ENCODE results near the gene RCOR1. TPM values are rescaled to one million over a fixed set of nuclear protein-coding genes. Genes with fewer than 3 reads are reported as not detected.
A peak's percentile ranks its signal among the peaks of the same experiment; 100 is the strongest.

RCOR1 gene
- total RNA-seq, 1 experiment from 2014 or later, result 34.1 TPM

- WGBS (ENCODE audit: extremely low coverage, insufficient read length, low lambda C conversion rate), result no CpG with 5 or more reads among the region's 2 CpGs
- H3K4me1 Mint-ChIP-seq, result peaks cover 39 to 40% of the 10 kb centered on the region in 2 experiments
- Histone ChIP-seq H3T11ph (ENCODE audit: low read length) (no peak overlapping the region), H3K23ac (ENCODE audit: insufficient read length, low read depth, low read length) (no peak overlapping the region), H2AFZ (ENCODE audit: low read length) (no peak overlapping the region), H2BK5ac (ENCODE audit: insufficient read length, low read length) (no peak overlapping the region), H4K20me1 (ENCODE audit: control insufficient read depth, insufficient read depth, insufficient read length) (no peaks in the 10 kb centered on the region), H2BK12ac (ENCODE audit: insufficient read length, low read depth, low read length) (no peak overlapping the region), H3K18ac (ENCODE audit: insufficient read length, low read depth, low read length) (no peak overlapping the region), H2AK5ac (ENCODE audit: insufficient read length, low read length) (no peak overlapping the region), H3K4ac (ENCODE audit: low read depth, low read length) (no peak overlapping the region), H2BK15ac (ENCODE audit: low read depth, low read length) (no peak overlapping the region), H3K23me2 (ENCODE audit: insufficient read length, low read depth, low read length, poor library complexity, severe bottlenecking) (no peaks in the 10 kb centered on the region), H3K79me2 (ENCODE audit: insufficient read depth, low read length) (peaks cover 11% of the 10 kb centered on the region; the same call in 1 of the 2 replicates), H3K27ac (ENCODE audit: insufficient read length, low read depth, low read length) (no peak overlapping the region), H2BK120ac (ENCODE audit: low read depth, low read length, poor library complexity, severe bottlenecking) (no peak overlapping the region), H3K9me3 (ENCODE audit: control insufficient read depth, low read depth, low read length) (no peaks in the 10 kb centered on the region), H4K8ac (replicated peaks; ENCODE audit: insufficient read length, low read depth, low read length) (no peak overlapping the region), H4K5ac (ENCODE audit: insufficient read length, low read depth, low read length) (no peak overlapping the region), H3K4me1 (ENCODE audit: insufficient read depth, low read length) (peaks cover 10% of the 10 kb centered on the region; the same call in 1 of the 2 replicates), H4K91ac (ENCODE audit: insufficient read length, low read depth, low read length) (no peak overlapping the region), H3K9ac (ENCODE audit: extremely low read depth, insufficient read length, low read length) (no peak overlapping the region), H3K27me3 (ENCODE audit: insufficient read depth, low read length) (no peaks in the 10 kb centered on the region), H3K4me2 (ENCODE audit: insufficient read depth, insufficient read length, low read length) (no peak overlapping the region), H3K14ac (ENCODE audit: insufficient read depth, low read length) (no peak overlapping the region), H3K79me1 (ENCODE audit: insufficient read depth, low read depth, low read length, poor library complexity, severe bottlenecking) (peaks cover 10% of the 10 kb centered on the region), H3K56ac (ENCODE audit: insufficient read length, low read depth, low read length) (no peak overlapping the region), H2BK20ac (ENCODE audit: low read depth, low read length, poor library complexity, severe bottlenecking) (no peak overlapping the region)
- H3K4me3 Mint-ChIP-seq, result no peak overlapping the region
- H3K9me3 Mint-ChIP-seq, result peaks cover 0 to 6% of the 10 kb centered on the region in 2 experiments; a peak in 2 of 5 replicates
- no peak for DNase-seq
- peak overlapping the region in 1 of 3 experiments; percentile 28; a peak in 2 of 7 replicates for H3K27ac Mint-ChIP-seq
- peaks cover 6 to 9% (median 7%) of the 10 kb centered on the region in 3 experiments; a peak in 5 of 7 replicates for H3K36me3 Mint-ChIP-seq (ENCODE audit: insufficient read depth in 1 of 3, low read depth in 3 of 3)
- no peak for TF ChIP-seq CTCF (conservative IDR thresholded peaks at IDR 0.05)
- no peaks in the 10 kb centered on the region for H3K27me3 Mint-ChIP-seq (ENCODE audit: low read depth)
Measured at GRCh38 chr14:102667703-102668102, 75.3 kb downstream of the RCOR1 start.
